AG09309 (cell line): ENCODE data around the gene SNRNP35.

Experiments used
- DNase-seq: peaks from one replicate; pipeline ENCODE4 v3.0.0-alpha.2; 2010; ENCODE audit warnings: low read depth
- H3K4me3 ChIP-seq: 2 replicates; pipeline ENCODE4 v1.5.1; 2011; ENCODE audit warnings: mild to moderate bottlenecking, low read depth, low read length, moderate library complexity; ENCODE audit not compliant: control insufficient read depth
- CTCF ChIP-seq: IDR thresholded peaks from 2 replicates; pipeline ENCODE4 v1.5.1; 2011; ENCODE audit warnings: mild to moderate bottlenecking, low read depth, low read length, inconsistent platforms; ENCODE audit not compliant: insufficient read depth, control insufficient read depth; ENCODE audit errors: missing control alignments

SNRNP35 gene

GRCh38 chr12:123494124-123494851 is 36.3 kb downstream of the SNRNP35 start:
- no peak for DNase-seq
- TF ChIP-seq CTCF = no peak

GRCh38 chr12:123497065-123497464 is 39.1 kb downstream of the SNRNP35 start:
- no peak for TF ChIP-seq CTCF
- DNase-seq = no peak
- no peak overlapping the region for H3K4me3 ChIP-seq

More at GRCh38 chr12:123494124-123494851, 36.3 kb downstream of the SNRNP35 start:
- no peak overlapping the region for H3K4me3 ChIP-seq

GRCh38 chr12:123498126-123498825 is 40.3 kb downstream of the SNRNP35 start:
- DNase-seq = no peak
- no peak for TF ChIP-seq CTCF

GRCh38 chr12:123499332-123499731 is 41.4 kb downstream of the SNRNP35 start:
- no peak overlapping the region for H3K4me3 ChIP-seq
- no peak for TF ChIP-seq CTCF
- DNase-seq = no peak

More at GRCh38 chr12:123498126-123498825, 40.3 kb downstream of the SNRNP35 start:
- H3K4me3 ChIP-seq = no peak overlapping the region

- no peak for DNase-seq
- H3K4me3 ChIP-seq = no peak overlapping the region
- no peak for TF ChIP-seq CTCF
Measured at GRCh38 chr12:123502163-123502704, 44.3 kb downstream of the SNRNP35 start.

- DNase-seq = no peak
- no peak for TF ChIP-seq CTCF
- H3K4me3 ChIP-seq = no peak overlapping the region
Measured at GRCh38 chr12:123506059-123506842, 48.3 kb downstream of the SNRNP35 start.
